ENCODE data around the gene GLOD4.

GRCh38 chr17:824378-824777 lies 42.3 kb upstream of the GLOD4 start:
- TF ChIP-seq CTCF (IDR thresholded peaks at IDR 0.05; ENCODE audit: low read length) (no peak), EZH2 (IDR thresholded peaks at IDR 0.05; ENCODE audit: borderline replicate concordance, low read length) (no peak)

Data from OCI-LY1 (cell line).